GM12878 (cell line): Measurements from ENCODE around the gene ANKRD44. TPM values are rescaled to one million over a fixed set of nuclear protein-coding genes. Genes with fewer than 3 reads are reported as not detected.

Experiments used
- ATAC-seq: fragments of 200-7000 bp; cut with Tn5 transposase; 3 replicates; pipeline ENCODE4 v1.9.1; 2020; ENCODE audit warnings: mild to moderate bottlenecking, moderate library complexity
- BruUV-seq: library from RNA; stranded (reverse); fragments of 400-500 nt; replicated peaks from 2 replicates; lab custom pipeline; 2021; lab: Mats Ljungman, UMichigan
- CTCF ChIA-PET: fragments of 300-600 bp; sonication (Branson Sonifier 250); formaldehyde crosslinking; extraction: SDS; loops from one replicate; lab custom pipeline; 2021; ENCODE audit warnings: inconsistent platforms; lab: Yijun Ruan, JAX
- POLR2A ChIA-PET: fragments of 350-600 bp; formaldehyde crosslinking; extraction: SDS; loops from one replicate; lab custom pipeline; 2021; ENCODE audit warnings: inconsistent platforms; lab: Charles Lee
- RAD21 ChIA-PET: fragments of 300-600 bp; sonication (Branson Sonifier 250); formaldehyde crosslinking; loops from one replicate; lab custom pipeline; 2023; ENCODE audit warnings: antibody characterized with exemption; ENCODE audit not compliant: unreplicated experiment; lab: Charles Lee
- SMC1A ChIA-PET: fragments of 300-600 bp; sonication (Branson Sonifier 250); formaldehyde crosslinking; loops from one replicate; lab custom pipeline; 2023; ENCODE audit not compliant: unreplicated experiment, uncharacterized antibody; lab: Charles Lee
- DNase-seq: peaks from one replicate; pipeline ENCODE4 v3.0.0-alpha.2; 2011; ENCODE audit warnings: low read depth, low spot score
- FAIRE-seq: peaks from 3 replicates; lab custom pipeline; 2011; peaks lifted over from hg19 to GRCh38; lab: Jason Lieb, UNC
- H2AFZ ChIP-seq: 2 replicates; pipeline ENCODE4 v1.6.0; 2011; ENCODE audit warnings: low read depth, low read length, control low read depth; ENCODE audit not compliant: control insufficient read depth
- H3K27ac ChIP-seq: 2 replicates; pipeline ENCODE4 v1.5.1; 2011; ENCODE audit warnings: control low read depth; ENCODE audit not compliant: control insufficient read depth, insufficient read depth
- H3K27me3 ChIP-seq, 2 experiments: replicated peaks in 1 of 2; 2 replicates each; pipeline versions ENCODE4 v1.6.0 to v1.6.1; 2011; ENCODE audit warnings: low read length in 1 of 2; ENCODE audit not compliant: control insufficient read depth in 2 of 2, insufficient read depth in 2 of 2
- H3K36me3 ChIP-seq, 2 experiments: 2 replicates each; pipeline ENCODE4 v1.5.1; 2011; ENCODE audit warnings: low read length in 1 of 2; ENCODE audit not compliant: control insufficient read depth in 2 of 2, insufficient read depth in 2 of 2
- H3K4me1 ChIP-seq: 2 replicates; pipeline ENCODE4 v1.6.1; 2011; ENCODE audit warnings: mild to moderate bottlenecking, low read length, moderate library complexity, mixed read lengths; ENCODE audit not compliant: control insufficient read depth, insufficient read depth
- H3K4me2 ChIP-seq: 2 replicates; pipeline ENCODE4 v1.6.0; 2011; ENCODE audit warnings: control low read depth; ENCODE audit not compliant: control insufficient read depth, insufficient read depth
- H3K4me3 ChIP-seq: fragments of 200-600 bp; sonication (generic); 2 replicates; pipeline ENCODE4 v1.5.1; 2016
- H3K79me2 ChIP-seq: 2 replicates; pipeline ENCODE4 v1.6.0; 2011; ENCODE audit warnings: low read length; ENCODE audit not compliant: control insufficient read depth, insufficient read depth
- H3K9ac ChIP-seq: 2 replicates; pipeline ENCODE4 v1.8.0; 2011; ENCODE audit warnings: low read length, control low read depth, mixed read lengths; ENCODE audit not compliant: control insufficient read depth, insufficient read depth
- H3K9me3 ChIP-seq: replicated peaks from 3 replicates; pipeline ENCODE4 v1.5.1; 2011; ENCODE audit warnings: mild to moderate bottlenecking, low read length; ENCODE audit not compliant: control insufficient read depth, insufficient read depth
- H4K20me1 ChIP-seq: 2 replicates; pipeline ENCODE4 v1.6.0; 2011; ENCODE audit not compliant: control insufficient read depth, insufficient read depth
- CREM ChIP-seq: IDR thresholded peaks from 2 replicates; pipeline ENCODE4 v1.6.1; 2014; ENCODE audit warnings: antibody characterized with exemption, low read depth
- JUND ChIP-seq: IDR thresholded peaks from 2 replicates; pipeline ENCODE4 v1.6.1; 2012; ENCODE audit warnings: low read depth, mild to moderate bottlenecking, low read length, improper control_type of control experiment, moderate library complexity
- NFIC ChIP-seq: IDR thresholded peaks from 2 replicates; pipeline ENCODE4 v1.6.1; 2012; ENCODE audit warnings: low read depth, mild to moderate bottlenecking, inconsistent platforms, low read length, moderate library complexity
- RAD51 ChIP-seq: fragments of 450-650 bp; IDR thresholded peaks from 2 replicates; pipeline ENCODE4 v1.6.1; 2016; ENCODE audit warnings: moderate library complexity, mild to moderate bottlenecking, inconsistent platforms
- SREBF2 ChIP-seq: IDR thresholded peaks from 2 replicates; pipeline ENCODE4 v1.6.1; 2012; ENCODE audit warnings: mild to moderate bottlenecking, low read length
- STAT1 ChIP-seq: fragments of 450-650 bp; conservative IDR thresholded peaks from 2 replicates; pipeline ENCODE4 v1.6.1; 2014; ENCODE audit warnings: antibody characterized with exemption, mild to moderate bottlenecking
- SUPT20H ChIP-seq: IDR thresholded peaks from 2 replicates; pipeline ENCODE4 v1.6.1; 2011; ENCODE audit warnings: low read depth, mild to moderate bottlenecking, low read length, moderate library complexity, borderline replicate concordance; ENCODE audit not compliant: control insufficient read depth
- WRNIP1 ChIP-seq: IDR thresholded peaks from 2 replicates; pipeline ENCODE4 v1.6.1; 2011; ENCODE audit warnings: low read depth, low read length, improper control_type of control experiment, borderline replicate concordance
- ZNF274 ChIP-seq: IDR thresholded peaks from one replicate; pipeline ENCODE4 v1.8.0; 2011; ENCODE audit not compliant: insufficient read length, insufficient read depth
- WGBS: methylation state at CpG from one replicate; pipeline ENCODE4 v1.1.6; 2016; ENCODE audit warnings: low lambda C conversion rate; ENCODE audit not compliant: insufficient replicate concordance, insufficient coverage; ENCODE audit errors: missing lambda C conversion rate; 5-methylcytosine and 5-hydroxymethylcytosine counted together
- in situ Hi-C: fragments of 300-500 bp; cut with MboI; formaldehyde crosslinking; loops from 9 replicates; pipeline ENCODE4 v1.14.3; 2018; ENCODE audit warnings: mixed read lengths
- intact Hi-C: fragments of 100-400 bp; cut with micrococcal nuclease; formaldehyde crosslinking; loops from one replicate; pipeline ENCODE4 v1.14.2; 2022; ENCODE audit not compliant: unreplicated experiment
- polyA plus RNA-seq, 11 experiments: library from polyadenylated mRNA; depleted of rRNA in 4 of 11; unstranded in 6 of 11; stranded (reverse) in 5 of 11; fragments of >200 nt; fragmentation: Nextera tagmentation in 4 of 11; fragmentation: Illumina TruSeq in 1 of 11; extraction: Ambion mirVana in 4 of 11; extraction: Trizol in 1 of 11; gene quantifications; 1 replicate in 1 of 11; 2 replicates in 10 of 11; pipeline versions ENCODE4 v1.2.1 to v1.2.3, GENCODE V29; 2011 to 2016; ENCODE audit warnings: inconsistent platforms in 2 of 11, missing spikeins in 2 of 11, low read depth in 1 of 11
- total RNA-seq, 4 experiments: library from RNA; depleted of rRNA in 3 of 4; stranded (reverse); fragments of >200 nt in 3 of 4; fragmentation: Illumina TruSeq in 1 of 4; extraction: Trizol in 1 of 4; gene quantifications; 2 replicates each; pipeline versions ENCODE4 v1.2.1 to v1.2.3, GENCODE V29; 2013 to 2021
- TF ChIP-seq, protein P1 (sequence below): IDR thresholded peaks from 2 replicates; pipeline ENCODE4 v1.6.1; 2012; ENCODE audit warnings: low read length, inconsistent platforms
- TF ChIP-seq, protein P2 (sequence below): fragments of 450-650 bp; IDR thresholded peaks from 2 replicates; pipeline ENCODE4 v1.6.1; 2017; ENCODE audit warnings: mild to moderate bottlenecking, moderate library complexity
- TF ChIP-seq, protein P3 (sequence below): IDR thresholded peaks from 2 replicates; pipeline ENCODE4 v1.6.1; 2011; ENCODE audit warnings: low read depth, mild to moderate bottlenecking, low read length, moderate library complexity, borderline replicate concordance; ENCODE audit errors: extremely low read depth

The ANKRD44 gene
- total and polyA plus RNA-seq, 10 of the 15 experiments (the other 5 are each of a cell fraction or from before 2014, with no cell fraction given) = 19.1 to 99.1 (median 59.6) TPM

DNA sequence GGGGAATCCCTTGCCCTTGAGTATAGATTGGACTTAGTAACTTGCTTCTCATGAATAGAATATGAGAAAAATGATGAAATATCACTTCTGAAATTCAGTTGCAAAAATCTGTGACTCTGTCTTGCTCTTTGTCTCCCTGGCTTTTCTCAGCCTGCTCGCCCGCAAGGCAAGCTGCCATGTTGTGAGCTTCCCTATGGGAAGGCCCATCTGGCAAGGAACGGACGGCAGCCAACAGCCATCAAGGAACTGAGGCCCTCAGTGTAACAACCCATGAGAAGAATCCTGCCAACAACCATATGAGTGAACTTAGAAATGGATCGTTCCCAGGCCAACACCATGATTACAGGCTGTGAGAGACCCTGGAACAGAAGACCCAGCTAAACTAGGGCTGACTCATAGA lies 325.7 kb downstream of the ANKRD44 start:
- TF ChIP-seq, protein P1, sequence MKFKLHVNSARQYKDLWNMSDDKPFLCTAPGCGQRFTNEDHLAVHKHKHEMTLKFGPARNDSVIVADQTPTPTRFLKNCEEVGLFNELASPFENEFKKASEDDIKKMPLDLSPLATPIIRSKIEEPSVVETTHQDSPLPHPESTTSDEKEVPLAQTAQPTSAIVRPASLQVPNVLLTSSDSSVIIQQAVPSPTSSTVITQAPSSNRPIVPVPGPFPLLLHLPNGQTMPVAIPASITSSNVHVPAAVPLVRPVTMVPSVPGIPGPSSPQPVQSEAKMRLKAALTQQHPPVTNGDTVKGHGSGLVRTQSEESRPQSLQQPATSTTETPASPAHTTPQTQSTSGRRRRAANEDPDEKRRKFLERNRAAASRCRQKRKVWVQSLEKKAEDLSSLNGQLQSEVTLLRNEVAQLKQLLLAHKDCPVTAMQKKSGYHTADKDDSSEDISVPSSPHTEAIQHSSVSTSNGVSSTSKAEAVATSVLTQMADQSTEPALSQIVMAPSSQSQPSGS = no peak
- TF ChIP-seq, all 136 proteins: peak for 0
- DNase-seq (no peak), ATAC-seq (no peak), FAIRE-seq (no peak)
- intact Hi-C loops (no loop called here), in situ Hi-C loops (no loop called here)
- Histone ChIP-seq H2AFZ (no peak overlapping the region), H3K4me1 (no peaks in the 10 kb centered on the region), H3K27me3 (no peaks in the 10 kb centered on the region), H3K4me2 (no peak overlapping the region), H3K36me3 (no peaks in the 10 kb centered on the region), H3K27ac (no peak overlapping the region), H4K20me1 (no peaks in the 10 kb centered on the region), H3K4me3 (no peak overlapping the region), H3K9me3 (no peaks in the 10 kb centered on the region), H3K79me2 (no peaks in the 10 kb centered on the region), H3K9ac (no peak overlapping the region)
- RAD21 ChIA-PET = interaction anchor here (0.9 kb wide), 1 partner anchor 53 kb away, joined by 3 read pairs; no protein-coding TSS in a partner anchor
- CTCF ChIA-PET = no interaction called here
- SMC1A ChIA-PET = interaction anchor here (1.3 kb wide), 1 partner anchor 44 kb away, joined by 4 read pairs; no protein-coding TSS in a partner anchor
- POLR2A ChIA-PET = no interaction called here
- WGBS = 98% methylated on average over 5 of the region's 5 CpGs
- BruUV-seq = no TSS peak

DNA sequence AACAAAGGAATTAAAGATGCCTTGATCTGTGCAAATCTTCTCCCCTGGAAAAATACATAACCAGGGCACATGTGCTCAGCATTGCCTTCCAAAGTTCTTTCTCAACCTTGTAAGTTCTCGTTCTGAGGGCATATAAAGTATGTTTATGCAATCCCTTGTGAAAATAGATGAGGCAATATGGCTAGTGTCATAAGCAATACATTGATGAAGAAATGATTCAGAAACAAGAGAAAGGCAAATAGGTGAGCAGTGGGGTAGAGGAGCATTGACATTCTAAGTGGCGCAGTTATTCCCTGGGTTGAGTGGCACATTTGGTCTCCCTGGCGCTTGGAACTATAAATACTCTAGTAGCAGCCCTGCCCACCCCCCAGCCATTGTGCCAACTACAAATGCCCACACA lies 326.6 kb downstream of the ANKRD44 start:
- Histone ChIP-seq H3K36me3 (no peaks in the 10 kb centered on the region), H3K4me3 (no peak overlapping the region), H3K4me1 (no peaks in the 10 kb centered on the region), H3K27ac (no peak overlapping the region), H3K4me2 (no peak overlapping the region), H3K9me3 (no peaks in the 10 kb centered on the region), H4K20me1 (no peaks in the 10 kb centered on the region), H2AFZ (no peak overlapping the region), H3K27me3 (no peaks in the 10 kb centered on the region)
- no peak for ATAC-seq
- DNase-seq = no peak
- WGBS = 51% methylated on average over 3 of the region's 3 CpGs
- ChIA-PET CTCF (no interaction called here), POLR2A (no interaction called here), SMC1A (interaction anchor here (1.5 kb wide), 1 partner anchor 15 kb away, joined by 4 read pairs; no protein-coding TSS in a partner anchor)
- intact Hi-C loops = no loop called here
- FAIRE-seq = no peak
- BruUV-seq = no TSS peak
- TF ChIP-seq NFIC (no peak), WRNIP1 (no peak), STAT1 (no peak), SUPT20H (no peak), CREM (no peak), JUND (no peak), RAD51 (no peak), ZNF274 (no peak), SREBF2 (no peak)
- TF ChIP-seq, protein P2, sequence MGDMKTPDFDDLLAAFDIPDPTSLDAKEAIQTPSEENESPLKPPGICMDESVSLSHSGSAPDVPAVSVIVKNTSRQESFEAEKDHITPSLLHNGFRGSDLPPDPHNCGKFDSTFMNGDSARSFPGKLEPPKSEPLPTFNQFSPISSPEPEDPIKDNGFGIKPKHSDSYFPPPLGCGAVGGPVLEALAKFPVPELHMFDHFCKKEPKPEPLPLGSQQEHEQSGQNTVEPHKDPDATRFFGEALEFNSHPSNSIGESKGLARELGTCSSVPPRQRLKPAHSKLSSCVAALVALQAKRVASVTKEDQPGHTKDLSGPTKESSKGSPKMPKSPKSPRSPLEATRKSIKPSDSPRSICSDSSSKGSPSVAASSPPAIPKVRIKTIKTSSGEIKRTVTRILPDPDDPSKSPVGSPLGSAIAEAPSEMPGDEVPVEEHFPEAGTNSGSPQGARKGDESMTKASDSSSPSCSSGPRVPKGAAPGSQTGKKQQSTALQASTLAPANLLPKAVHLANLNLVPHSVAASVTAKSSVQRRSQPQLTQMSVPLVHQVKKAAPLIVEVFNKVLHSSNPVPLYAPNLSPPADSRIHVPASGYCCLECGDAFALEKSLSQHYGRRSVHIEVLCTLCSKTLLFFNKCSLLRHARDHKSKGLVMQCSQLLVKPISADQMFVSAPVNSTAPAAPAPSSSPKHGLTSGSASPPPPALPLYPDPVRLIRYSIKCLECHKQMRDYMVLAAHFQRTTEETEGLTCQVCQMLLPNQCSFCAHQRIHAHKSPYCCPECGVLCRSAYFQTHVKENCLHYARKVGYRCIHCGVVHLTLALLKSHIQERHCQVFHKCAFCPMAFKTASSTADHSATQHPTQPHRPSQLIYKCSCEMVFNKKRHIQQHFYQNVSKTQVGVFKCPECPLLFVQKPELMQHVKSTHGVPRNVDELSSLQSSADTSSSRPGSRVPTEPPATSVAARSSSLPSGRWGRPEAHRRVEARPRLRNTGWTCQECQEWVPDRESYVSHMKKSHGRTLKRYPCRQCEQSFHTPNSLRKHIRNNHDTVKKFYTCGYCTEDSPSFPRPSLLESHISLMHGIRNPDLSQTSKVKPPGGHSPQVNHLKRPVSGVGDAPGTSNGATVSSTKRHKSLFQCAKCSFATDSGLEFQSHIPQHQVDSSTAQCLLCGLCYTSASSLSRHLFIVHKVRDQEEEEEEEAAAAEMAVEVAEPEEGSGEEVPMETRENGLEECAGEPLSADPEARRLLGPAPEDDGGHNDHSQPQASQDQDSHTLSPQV = no peak
- TF ChIP-seq, protein P3, sequence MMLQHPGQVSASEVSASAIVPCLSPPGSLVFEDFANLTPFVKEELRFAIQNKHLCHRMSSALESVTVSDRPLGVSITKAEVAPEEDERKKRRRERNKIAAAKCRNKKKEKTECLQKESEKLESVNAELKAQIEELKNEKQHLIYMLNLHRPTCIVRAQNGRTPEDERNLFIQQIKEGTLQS = no peak
- TF ChIP-seq, all 136 proteins: peak for 0
- Histone ChIP-seq H3K9ac (no peak overlapping the region), H3K79me2 (no peaks in the 10 kb centered on the region)
- RAD21 ChIA-PET = no interaction called here
- in situ Hi-C loops = no loop called here
